GM21717 (cell line): ENCODE results near the gene PATJ.
"Not testable (repeated sequence)": the region's sequence is repeated elsewhere in the genome, so short reads cannot be mapped to it uniquely, and the experiment has no call there.

ENCODE experiments used
- ATAC-seq: cut with Tn5 transposase; IDR thresholded peaks from one replicate; pipeline ENCODE4 v1.9.1; 2021; ENCODE audit warnings: mild to moderate bottlenecking, moderate library complexity; ENCODE audit not compliant: unreplicated experiment

PATJ gene

DNA sequence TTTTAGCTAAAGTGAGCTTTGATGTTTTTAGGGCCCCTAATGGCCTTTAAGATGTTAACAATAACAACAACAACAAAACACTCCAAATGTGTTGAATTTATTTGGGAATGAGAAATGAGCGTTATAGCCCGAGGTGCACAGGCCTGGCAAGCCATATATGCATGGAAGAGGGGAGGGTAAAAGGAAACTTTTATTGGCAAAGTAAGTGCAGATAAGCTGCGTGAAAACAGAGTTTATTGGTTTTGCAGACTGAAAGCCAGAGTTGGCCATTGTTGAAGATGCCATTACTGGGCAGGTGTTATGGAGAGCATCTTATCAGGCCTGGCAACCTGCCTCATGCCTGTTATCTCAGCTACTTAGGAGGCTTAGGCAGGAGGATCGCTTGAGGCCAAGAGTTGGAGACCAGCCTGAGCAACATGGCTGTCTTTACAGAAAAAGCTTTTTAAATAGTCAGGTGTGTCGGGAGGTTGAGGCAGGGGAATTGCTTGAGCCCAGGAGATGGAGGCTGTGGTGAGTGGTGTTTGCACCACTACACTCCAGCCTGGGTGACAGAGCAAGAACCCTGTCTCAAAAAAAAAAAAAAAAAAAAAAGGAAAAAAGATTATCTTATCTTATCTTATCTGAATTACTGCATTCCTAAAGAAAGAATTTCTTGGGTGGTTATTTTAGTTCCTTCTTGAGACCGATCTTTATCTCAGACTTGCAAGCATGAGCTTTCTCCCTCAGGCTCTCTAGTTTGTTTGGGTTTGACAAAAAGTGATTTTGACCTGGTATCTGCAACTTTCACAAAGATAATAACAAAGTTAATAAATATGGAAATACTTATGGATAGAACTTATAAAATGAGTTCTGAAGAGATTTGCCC lies 1.7 kb downstream of the PATJ start:
- no peak for ATAC-seq

DNA sequence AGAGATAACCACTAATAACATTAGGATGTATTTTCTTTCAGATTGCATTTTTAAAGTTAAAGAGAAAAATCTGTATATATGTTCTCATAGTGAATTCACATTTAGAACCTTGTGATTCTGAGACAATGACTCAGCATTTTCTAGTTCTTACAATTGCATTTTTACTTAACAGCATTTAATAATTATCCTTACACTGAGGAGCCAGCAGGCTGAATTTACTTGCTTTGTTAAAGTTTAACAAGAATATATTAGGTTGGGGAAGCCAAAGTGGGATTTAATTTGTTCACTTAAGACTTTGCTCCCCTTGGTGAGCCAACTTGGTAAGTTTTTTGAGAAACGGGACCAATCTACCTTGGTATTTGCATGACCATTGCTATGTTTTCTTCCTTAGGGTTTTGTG lies 4.5 kb downstream of the PATJ start:
- no peak for ATAC-seq

DNA sequence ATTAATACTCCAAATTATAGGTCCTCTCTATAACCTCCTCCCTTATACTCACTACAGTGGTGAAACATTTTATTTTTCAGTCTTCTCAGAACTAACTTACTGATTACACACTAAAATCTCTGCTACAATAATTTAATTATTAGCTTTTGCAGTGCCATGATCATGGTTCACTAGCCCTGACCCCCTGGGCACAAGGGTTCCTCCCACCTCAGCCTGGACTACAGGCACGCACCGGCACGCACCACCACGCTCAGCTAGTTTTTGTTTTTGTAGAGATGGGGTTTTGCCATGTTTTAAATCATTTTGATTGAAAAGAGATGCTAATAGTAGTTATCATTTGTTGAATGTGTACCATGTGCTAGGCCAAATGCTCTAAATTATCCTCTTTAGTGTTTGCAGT lies 6.3 kb downstream of the PATJ start:
- no peak for ATAC-seq

- ATAC-seq, result no peak
Observed at GRCh38 chr1:61749574-61749973, 7.3 kb downstream of the PATJ start.

DNA sequence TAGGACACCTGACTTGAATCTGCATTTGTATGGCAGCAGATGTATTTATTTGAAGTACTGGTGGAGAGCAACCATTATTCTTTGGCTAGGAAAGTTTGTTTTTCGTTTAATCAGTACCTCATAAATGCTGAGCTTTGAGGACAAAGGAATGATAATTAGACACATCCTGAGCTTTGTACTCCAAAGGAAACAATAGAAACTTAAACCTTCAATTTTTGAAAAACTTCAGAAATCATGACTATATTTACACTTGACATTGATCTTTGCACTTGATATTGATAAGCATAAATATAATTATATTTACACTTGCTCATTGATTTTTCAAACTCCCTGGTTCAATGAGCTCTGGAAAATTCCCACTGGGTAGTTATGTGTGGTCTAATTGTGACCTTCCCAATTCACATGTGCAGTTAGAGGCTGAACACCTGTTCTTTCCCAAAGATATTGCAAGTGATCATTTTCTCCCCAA lies 10.7 kb downstream of the PATJ start:
- ATAC-seq, result no peak

GRCh38 chr1:61753998-61754508 lies 11.8 kb downstream of the PATJ start:
- ATAC-seq, result no peak

- no peak for ATAC-seq
Observed at GRCh38 chr1:61754545-61754944, 12.3 kb downstream of the PATJ start.

- no peak for ATAC-seq
Observed at GRCh38 chr1:61756773-61757172, 14.5 kb downstream of the PATJ start.

DNA sequence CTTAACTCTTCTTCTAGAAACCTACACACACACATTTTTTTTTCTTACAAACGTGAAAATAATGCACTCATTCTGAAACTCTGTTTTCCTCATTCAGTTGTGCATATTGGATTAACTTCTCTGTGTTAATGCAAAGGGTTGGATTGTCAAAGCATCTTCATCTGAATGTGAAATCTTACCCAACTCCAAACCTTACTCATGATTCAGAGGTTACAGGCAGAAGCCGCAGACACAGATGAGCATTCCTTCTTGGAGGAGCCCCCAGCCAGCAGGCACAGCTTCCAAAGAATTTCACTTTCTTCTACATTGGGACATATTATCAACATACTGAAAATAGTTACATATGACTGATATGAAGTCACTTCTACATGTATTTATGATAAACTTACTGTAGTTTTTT lies 15.7 kb downstream of the PATJ start:
- no peak for ATAC-seq

- no peak for ATAC-seq
Observed at GRCh38 chr1:61770131-61770530, 27.9 kb downstream of the PATJ start.

DNA sequence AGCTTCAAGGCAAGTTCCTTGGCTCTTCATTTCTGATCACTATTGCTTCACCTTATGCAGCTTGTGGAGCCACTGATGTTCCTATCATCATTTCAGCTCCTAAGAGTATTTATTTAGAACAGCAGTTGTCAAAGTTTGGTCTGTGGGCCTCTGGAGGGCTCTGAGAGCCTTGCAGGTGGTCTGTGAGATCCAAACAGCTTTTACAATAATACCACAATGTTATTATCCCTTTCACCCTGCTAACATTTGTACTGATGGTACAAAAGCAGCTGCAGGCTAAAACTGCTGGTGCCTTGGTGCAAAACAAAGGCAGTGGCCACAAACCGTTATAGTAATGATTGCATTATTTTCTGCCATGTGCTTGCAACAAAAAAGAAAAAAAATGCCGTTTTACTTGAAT lies 33.8 kb downstream of the PATJ start:
- ATAC-seq, result no peak

- ATAC-seq, result no peak
Observed at GRCh38 chr1:61779231-61779630, 37.0 kb downstream of the PATJ start.

DNA sequence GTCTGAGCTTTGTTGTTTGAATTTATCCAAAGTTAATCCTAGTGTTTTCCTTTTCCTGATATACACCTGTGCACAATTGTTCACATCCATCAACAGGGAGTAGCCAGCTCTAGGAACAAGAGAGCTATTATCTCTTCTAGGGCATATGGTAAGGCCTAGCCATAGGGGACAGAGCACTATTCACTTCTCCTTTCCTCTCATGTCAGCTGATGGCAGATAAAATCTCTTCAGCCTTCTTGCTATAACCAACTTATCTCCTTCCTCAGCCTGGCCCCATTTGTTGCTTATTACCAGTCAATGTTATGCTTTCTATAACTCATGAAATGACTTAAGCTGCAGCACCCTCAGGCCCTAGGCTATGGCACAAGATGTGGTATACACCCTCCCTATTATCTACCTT lies 38.9 kb downstream of the PATJ start:
- no peak for ATAC-seq

GRCh38 chr1:61782771-61783170 lies 40.5 kb downstream of the PATJ start:
- ATAC-seq, result peak; percentile 87

GRCh38 chr1:61784726-61785125 lies 42.4 kb downstream of the PATJ start:
- ATAC-seq, result no peak

DNA sequence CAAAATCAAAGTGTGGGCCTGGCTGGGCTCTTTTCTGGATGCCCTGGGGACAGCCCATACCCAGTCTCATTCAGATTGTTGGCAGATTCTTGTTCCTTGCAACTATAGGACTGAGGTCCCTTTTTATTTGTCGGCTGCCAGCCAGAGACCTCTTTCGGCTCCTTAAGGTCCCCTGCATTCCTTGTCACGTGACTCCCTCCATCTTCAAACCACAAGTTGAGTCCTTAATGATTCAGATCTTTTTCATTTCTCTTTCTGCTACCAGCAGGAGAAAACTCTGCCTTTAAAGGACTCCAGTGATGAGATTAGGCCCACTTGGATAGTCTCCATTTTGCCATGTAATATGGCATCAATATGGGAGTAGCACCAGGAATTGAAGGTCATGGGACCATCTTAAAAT lies 48.6 kb downstream of the PATJ start:
- ATAC-seq, result no peak

GRCh38 chr1:61797045-61797755 lies 54.9 kb downstream of the PATJ start:
- ATAC-seq, result no peak

DNA sequence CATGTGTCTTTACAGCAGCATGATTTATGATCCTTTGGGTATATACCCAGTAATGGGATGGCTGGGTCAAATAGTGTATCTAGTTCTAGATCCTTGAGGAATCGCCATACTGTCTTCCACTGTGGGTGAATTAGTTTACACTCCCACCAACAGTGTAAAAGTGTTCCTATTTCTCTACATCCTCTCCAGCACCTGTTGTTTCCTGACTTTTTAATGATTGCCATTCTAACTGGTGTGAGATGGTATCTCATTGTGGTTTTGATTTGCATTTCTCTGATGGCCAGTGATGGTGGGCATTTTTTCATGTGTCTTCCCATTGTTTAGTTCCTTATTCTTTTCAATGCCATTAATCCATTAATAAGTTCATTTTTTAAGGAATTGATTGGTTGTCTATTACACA lies 58.8 kb downstream of the PATJ start:
- ATAC-seq, result not testable (repeated sequence)

- ATAC-seq, result no peak
Observed at GRCh38 chr1:61807606-61808140, 65.4 kb downstream of the PATJ start.

DNA sequence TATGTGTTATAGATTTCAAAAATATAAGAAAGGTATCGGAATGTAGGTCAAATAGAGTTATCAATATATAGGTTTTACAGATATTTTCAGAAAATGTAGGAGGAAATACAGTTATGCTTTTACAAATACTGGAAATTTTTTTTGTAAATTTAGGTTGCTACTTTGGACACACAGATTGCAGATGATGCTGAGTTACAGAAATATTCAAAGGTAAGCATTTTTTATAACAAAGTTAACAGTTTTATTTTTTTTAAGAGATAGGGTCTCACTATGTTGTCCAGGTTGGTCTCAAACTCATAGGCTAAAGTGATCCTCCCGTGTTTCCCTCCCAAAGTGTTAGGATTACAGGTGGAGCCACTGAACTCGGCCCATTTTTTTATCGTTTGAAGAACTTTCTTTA lies 66.0 kb downstream of the PATJ start:
- ATAC-seq, result no peak

DNA sequence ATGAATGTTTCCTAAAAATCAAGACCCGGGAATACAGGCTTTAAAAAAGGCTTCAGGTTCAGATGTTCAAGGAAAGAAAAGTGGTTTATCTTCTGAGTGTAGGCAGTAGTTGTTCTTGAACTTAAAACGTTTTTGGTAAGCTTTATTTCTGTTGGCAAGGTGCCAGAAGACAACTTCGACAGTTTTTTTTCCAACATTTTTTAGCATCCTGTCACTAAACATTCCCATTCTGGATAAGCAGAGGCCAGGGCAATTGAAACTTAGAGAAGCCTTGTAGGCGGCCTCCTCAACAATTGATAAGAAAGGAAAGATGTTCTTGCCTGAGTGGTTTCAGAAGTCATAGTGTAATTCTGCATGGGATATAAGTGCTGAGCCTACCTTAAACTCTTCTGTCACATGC lies 66.7 kb downstream of the PATJ start:
- ATAC-seq, result no peak

DNA sequence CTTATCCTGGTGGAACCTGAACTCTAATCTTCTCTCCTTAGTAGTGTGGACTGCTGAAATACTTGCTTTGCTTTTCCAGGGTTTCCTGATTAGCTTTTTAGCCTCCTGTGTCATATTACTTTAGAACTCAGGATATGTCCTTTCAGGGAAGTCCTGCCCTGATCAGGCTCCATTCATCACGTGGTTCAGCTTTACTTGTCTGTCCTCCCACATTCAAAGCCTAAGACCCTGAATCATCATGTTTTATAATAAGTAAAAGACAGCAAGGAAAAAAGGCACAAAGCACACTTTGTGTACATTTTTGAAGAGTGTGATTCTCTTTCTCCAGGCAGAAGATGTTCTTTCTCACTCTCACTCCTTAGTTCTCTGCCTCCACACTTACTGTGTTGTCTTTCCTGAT lies 70.6 kb downstream of the PATJ start:
- ATAC-seq, result no peak
